A204.1 (cell line): ENCODE measurements around the gene GOLGA8A.
"Not testable (repeated sequence)": the region's sequence is repeated elsewhere in the genome, so short reads cannot be mapped to it uniquely, and the experiment has no call there.

Experiments used
- FAIRE-seq: peaks from 2 replicates; lab custom pipeline; 2012; peaks lifted over from hg19 to GRCh38; lab: Jason Lieb, UNC

GOLGA8A gene

DNA sequence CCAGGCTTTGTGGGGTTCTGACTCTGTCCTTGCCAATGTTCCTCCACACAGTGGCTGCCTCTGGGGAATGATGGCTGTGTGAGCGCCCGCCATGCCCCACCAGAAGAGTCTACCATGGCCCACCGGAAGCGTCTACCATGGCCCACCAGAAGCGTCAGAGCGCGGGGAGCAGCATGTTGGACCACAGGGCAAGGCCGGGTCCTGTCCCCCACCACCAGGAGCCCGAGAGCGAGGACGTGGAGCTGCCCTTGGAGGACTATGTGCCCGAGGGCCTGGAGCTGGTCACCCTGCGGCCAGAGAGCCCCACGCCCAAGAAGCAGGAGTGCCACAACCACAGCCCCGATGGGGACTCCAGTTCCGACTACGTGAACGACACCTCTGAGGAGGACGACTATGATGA, 28.1 kb downstream of the GOLGA8A start:
- FAIRE-seq: not testable (repeated sequence)

DNA sequence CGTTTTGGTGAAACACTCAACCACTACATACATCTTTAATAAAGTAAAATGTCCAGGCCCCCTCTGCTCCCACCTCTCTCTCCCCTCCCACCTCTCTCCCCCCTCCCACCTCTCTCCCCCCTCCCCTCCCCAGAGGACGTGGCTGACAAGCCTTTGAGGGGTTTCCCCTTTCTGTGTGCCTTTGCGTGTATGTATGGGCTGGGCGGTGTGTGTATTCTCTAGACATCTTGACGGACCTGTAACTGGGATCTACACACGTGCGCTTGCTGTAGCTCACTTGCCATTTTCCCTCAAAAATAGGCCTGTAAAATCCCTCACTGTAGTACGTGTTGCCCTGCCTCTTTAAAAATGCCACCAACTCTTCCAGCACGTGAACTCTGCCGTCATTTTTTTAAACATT, 28.6 kb downstream of the GOLGA8A start:
- FAIRE-seq: not testable (repeated sequence)

DNA sequence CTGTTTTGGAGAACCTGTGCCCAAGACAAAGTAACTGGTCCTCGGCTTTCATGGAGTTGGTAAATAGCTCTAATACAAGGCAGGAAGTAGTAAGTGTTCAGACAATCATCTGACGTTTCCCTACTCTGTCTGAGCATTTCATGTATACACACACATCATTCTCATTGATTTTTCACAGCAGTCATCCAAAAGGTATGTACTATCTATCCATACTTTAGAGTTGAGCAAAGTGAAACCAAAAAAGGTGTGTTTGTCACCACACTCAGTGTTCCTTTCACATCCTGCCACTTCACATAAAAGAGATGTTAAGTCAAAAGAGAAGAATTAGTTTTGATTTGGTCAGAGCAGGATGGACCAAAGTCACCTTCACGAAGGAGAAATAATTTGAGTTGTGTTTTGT, 33.7 kb downstream of the GOLGA8A start:
- not testable (repeated sequence) for FAIRE-seq

DNA sequence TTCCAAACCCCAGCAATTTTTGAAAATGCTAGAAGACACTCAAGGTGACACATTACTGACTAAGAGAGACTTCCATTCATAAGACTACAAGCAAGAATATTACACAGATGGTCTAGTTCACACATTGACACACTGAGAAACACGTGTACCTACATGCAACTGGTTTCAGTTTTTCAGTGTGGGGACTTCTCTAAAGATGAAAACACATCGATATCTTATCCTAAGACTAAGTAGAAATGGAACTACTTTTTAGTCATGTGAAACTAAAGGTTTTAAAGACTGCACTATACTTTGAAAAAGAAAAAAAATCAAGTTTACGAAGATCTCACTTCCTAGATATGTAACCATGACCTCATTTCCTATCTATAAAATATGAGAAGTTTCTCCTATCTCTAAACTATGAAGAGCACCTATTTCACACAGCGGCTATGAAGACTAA, 34.4 kb downstream of the GOLGA8A start:
- FAIRE-seq: not testable (repeated sequence)

DNA sequence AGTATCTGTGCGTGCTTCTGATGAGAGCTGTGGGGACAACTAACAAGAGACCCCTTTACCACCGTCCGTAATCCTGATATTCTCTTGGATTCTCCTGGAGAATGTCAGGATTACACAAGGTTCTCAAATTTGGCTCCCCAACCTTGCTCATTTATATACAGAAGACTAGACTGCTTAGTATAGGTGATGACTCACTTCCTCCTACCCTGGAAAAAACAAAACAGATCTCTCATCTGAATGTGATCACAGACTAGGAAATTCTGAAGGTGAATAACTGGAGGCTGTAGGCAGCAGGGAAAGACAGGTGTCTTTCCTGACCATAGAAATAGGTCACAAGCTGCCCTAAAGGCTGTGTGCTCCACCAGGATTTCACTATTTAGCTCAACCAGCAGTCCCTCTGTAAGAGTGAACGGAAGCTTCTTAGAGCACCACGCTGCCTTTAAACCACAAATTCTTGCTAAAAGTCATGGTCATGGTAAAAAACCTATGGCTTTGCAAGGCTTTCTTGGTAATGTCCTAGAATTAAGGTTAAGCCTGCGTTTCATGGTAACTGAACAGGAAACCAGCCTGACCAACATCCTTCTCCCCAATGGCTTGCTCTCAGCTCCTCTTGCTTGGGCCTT, 39.9 kb downstream of the GOLGA8A start:
- FAIRE-seq: not testable (repeated sequence)

DNA sequence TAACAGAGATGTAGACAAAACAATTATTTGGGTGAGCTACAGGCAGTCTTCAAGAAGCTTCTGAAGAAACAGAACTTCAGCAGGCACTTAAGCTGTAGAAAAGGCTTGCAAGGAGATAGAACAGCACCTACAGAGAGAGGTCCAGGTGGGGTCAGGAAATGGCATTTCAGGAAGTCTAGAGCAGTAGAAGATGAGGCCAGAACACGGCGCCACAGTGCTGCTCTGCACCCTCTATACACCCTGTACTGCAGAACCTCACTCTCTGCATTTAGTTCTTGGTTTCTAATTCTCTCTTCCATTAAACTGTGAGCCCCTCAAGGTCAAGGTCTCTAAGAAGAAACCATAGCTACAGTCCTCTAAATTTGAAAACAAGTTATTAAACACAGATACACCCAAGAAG, 44.6 kb downstream of the GOLGA8A start:
- not testable (repeated sequence) for FAIRE-seq

DNA sequence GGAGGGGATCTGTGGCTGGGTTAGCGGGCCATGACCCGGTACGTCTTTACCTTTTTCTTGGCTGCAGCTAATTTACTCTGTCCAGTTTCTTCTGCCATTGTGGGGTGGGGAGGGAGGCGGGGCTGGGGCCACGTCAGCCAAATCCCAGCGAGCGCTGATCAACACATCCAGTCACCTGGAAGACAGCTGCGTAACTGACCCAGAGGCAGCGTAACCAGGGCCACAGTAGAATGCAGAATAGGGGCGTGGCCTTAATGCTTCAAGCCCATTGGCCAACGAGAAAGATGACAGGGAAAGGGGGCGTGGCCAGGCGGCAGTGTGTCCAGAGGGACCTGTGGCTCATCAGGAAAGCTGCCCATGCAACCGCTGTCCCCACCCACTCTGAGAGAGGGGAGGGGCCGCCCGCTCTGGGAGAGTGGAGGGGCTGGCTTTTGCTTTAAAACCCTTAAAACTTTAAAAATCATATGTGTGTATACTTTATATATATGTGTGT, 48.0 kb downstream of the GOLGA8A start:
- FAIRE-seq: not testable (repeated sequence)
